ENCODE data around the gene CCDC107.

Gene CCDC107

GRCh38 chr9:35660966-35661415 is 2.9 kb downstream of the CCDC107 start:
- H3K27ac Mint-ChIP-seq: peak overlapping the region; percentile 46
- peak overlapping the region; percentile 61 for H3K4me3 Mint-ChIP-seq
- H3K4me1 Mint-ChIP-seq (ENCODE audit: low read depth): peaks cover 74% of the 10 kb centered on the region
- H3K9me3 Mint-ChIP-seq: no peaks in the 10 kb centered on the region
- peaks cover 6% of the 10 kb centered on the region for H3K27me3 Mint-ChIP-seq (ENCODE audit: low read depth)
- peaks cover 36% of the 10 kb centered on the region for H3K36me3 Mint-ChIP-seq (ENCODE audit: low read depth)
- no peak for DNase-seq (ENCODE audit: low spot score)

DNA sequence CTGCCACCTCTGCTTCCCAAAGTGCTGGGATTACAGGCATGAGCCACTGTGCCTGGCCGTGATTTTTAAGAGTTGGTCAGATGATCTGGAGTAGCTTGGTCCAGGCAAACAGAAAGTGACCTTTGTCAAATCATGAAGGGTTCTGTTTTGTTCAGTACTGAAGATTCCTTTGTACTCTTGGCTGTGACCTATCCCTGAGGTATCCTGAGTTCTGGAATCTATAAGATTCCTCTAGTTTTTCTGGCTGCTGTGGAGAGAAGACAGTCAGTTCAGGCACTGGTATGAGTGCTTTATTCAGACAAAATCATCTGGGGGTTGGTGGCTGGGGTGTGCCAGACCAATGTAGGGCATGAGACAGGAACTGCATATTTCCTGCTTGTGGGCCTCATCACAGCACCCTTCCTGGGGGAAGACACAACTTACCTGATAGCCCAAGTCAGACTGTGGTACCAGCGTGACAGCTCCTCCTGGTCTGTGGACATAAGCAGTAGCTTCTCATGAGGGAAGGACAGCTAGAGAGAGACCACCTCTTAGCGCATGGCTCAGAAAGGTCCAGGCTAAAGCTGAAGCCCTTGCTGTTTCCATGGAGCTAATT is 3.8 kb downstream of the CCDC107 start:
- Mint-ChIP-seq H3K36me3 (ENCODE audit: low read depth) (peaks cover 36% of the 10 kb centered on the region), H3K4me3 (peak overlapping the region; percentile 92)

DNA sequence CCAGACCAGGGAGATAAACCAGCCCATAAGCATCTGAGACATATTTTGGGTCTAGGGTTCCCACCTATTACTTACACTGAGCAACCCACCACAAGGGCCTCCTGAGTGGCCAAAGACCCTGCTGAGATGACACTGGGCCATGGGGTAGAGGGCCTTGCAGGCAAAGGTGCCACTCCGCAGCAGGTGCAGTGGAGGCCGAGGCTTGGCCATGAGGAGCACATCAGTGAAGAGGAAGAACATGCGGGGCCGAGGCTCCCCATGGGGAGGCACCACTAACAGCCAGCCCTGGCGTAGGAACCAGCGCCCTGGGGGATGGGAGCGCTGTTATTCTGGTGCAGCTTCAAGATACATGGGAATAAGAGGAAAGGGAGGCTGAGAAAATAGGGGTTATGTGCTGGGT is 4.3 kb downstream of the CCDC107 start:
- Mint-ChIP-seq H3K36me3 (ENCODE audit: low read depth) (peaks cover 36% of the 10 kb centered on the region), H3K4me3 (peak overlapping the region; percentile 92)
- DNase-seq (ENCODE audit: low spot score): no peak

More for the DNA sequence above, 3.8 kb downstream of the CCDC107 start:
- Mint-ChIP-seq H3K9me3 (no peaks in the 10 kb centered on the region), H3K4me1 (ENCODE audit: low read depth) (peaks cover 69% of the 10 kb centered on the region), H3K27ac (peak overlapping the region; percentile 87), H3K27me3 (ENCODE audit: low read depth) (peaks cover 6% of the 10 kb centered on the region)
- no peak for DNase-seq (ENCODE audit: low spot score)

GRCh38 chr9:35664531-35665470 is 6.7 kb downstream of the CCDC107 start, which contains the start of gene ARHGEF39:
Gene ARHGEF39 (minus strand): TSS chr9:35665195. CDS start chr9:35665169, 26 bp downstream.
- DNase-seq (ENCODE audit: low spot score): peak; percentile 87
- H3K4me3 Mint-ChIP-seq: peak within 1 kb of the TSS; percentile 92
- no peaks in the 10 kb centered on the region for H3K9me3 Mint-ChIP-seq
- peaks cover 25% of the 10 kb centered on the region for H3K36me3 Mint-ChIP-seq (ENCODE audit: low read depth)
- H3K27me3 Mint-ChIP-seq (ENCODE audit: low read depth): no peaks in the 10 kb centered on the region
- H3K27ac Mint-ChIP-seq: peak within 1 kb of the TSS; percentile 87
- peaks cover 49% of the 10 kb centered on the region for H3K4me1 Mint-ChIP-seq (ENCODE audit: low read depth)

More for the DNA sequence above, 4.3 kb downstream of the CCDC107 start:
- H3K27ac Mint-ChIP-seq: peak overlapping the region; percentile 87
- H3K9me3 Mint-ChIP-seq: no peaks in the 10 kb centered on the region
- H3K4me1 Mint-ChIP-seq (ENCODE audit: low read depth): peaks cover 63% of the 10 kb centered on the region
- peaks cover 6% of the 10 kb centered on the region for H3K27me3 Mint-ChIP-seq (ENCODE audit: low read depth)

GRCh38 chr9:35665471-35665818 is 7.4 kb downstream of the CCDC107 start:
- H3K9me3 Mint-ChIP-seq: no peaks in the 10 kb centered on the region
- DNase-seq (ENCODE audit: low spot score): no peak
- H3K27ac Mint-ChIP-seq: peak overlapping the region; percentile 87
- peak overlapping the region; percentile 92 for H3K4me3 Mint-ChIP-seq
- H3K36me3 Mint-ChIP-seq (ENCODE audit: low read depth): peaks cover 19% of the 10 kb centered on the region
- H3K27me3 Mint-ChIP-seq (ENCODE audit: low read depth): no peaks in the 10 kb centered on the region
- peaks cover 45% of the 10 kb centered on the region for H3K4me1 Mint-ChIP-seq (ENCODE audit: low read depth)

DNA sequence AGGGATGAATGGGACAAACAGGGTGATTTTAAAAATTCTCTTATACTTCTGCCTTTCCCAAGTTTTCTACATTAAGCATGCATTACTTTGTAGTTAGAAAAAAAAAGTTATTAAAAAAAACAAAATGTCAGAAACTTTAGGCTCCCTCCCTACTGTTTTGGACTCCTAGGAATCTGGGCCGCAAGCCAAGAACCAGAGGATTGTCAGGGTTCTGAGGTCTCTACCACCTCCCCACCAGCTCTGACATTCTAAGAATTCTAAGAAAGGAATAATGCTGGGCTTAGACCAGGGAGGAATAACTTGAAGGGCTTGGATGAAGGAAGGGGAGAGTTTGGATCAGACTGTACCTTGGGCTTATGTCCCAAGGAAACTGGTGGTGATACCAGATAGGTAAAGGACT is 8.0 kb downstream of the CCDC107 start:
- Mint-ChIP-seq H3K27ac (no peak overlapping the region), H3K36me3 (ENCODE audit: low read depth) (peaks cover 13% of the 10 kb centered on the region), H3K27me3 (ENCODE audit: low read depth) (no peaks in the 10 kb centered on the region), H3K9me3 (no peaks in the 10 kb centered on the region), H3K4me3 (peak overlapping the region; percentile 65), H3K4me1 (ENCODE audit: low read depth) (peaks cover 39% of the 10 kb centered on the region)
- DNase-seq (ENCODE audit: low spot score): no peak

GRCh38 chr9:35666549-35666948 is 8.5 kb downstream of the CCDC107 start:
- Mint-ChIP-seq H3K27ac (no peak overlapping the region), H3K9me3 (no peaks in the 10 kb centered on the region), H3K27me3 (ENCODE audit: low read depth) (no peaks in the 10 kb centered on the region), H3K4me1 (ENCODE audit: low read depth) (peaks cover 36% of the 10 kb centered on the region), H3K4me3 (no peak overlapping the region), H3K36me3 (ENCODE audit: low read depth) (peaks cover 10% of the 10 kb centered on the region)
- no peak for DNase-seq (ENCODE audit: low spot score)

DNA sequence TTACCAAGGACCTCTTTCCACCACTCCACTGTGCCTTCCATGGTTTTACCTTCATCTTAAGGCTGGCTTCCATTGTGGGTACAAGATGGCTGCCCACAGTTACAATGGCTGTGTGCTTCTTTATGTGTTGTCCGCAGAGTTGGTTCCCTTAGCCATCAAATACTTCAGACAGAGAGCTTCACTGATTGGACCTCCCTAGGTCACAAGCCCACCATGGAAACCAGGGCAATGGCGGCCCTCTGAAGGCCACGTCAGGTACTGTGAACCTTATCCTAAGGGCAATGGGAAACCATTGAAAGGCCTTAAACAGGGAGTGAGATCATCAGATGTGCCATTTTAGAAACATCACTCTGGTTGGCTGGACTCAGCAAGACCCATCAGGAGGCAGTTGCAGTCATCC is 9.8 kb downstream of the CCDC107 start:
- no peaks in the 10 kb centered on the region for H3K9me3 Mint-ChIP-seq
- no peak overlapping the region for H3K27ac Mint-ChIP-seq
- H3K4me1 Mint-ChIP-seq (ENCODE audit: low read depth): peaks cover 22% of the 10 kb centered on the region
- H3K27me3 Mint-ChIP-seq (ENCODE audit: low read depth): peaks cover 1% of the 10 kb centered on the region
- DNase-seq (ENCODE audit: low spot score): no peak
- H3K4me3 Mint-ChIP-seq: no peak overlapping the region
- no peaks in the 10 kb centered on the region for H3K36me3 Mint-ChIP-seq (ENCODE audit: low read depth)

GRCh38 chr9:35669331-35670145 is 11.4 kb downstream of the CCDC107 start:
- H3K27me3 Mint-ChIP-seq (ENCODE audit: low read depth): peaks cover 14% of the 10 kb centered on the region
- DNase-seq (ENCODE audit: low spot score): no peak

DNA sequence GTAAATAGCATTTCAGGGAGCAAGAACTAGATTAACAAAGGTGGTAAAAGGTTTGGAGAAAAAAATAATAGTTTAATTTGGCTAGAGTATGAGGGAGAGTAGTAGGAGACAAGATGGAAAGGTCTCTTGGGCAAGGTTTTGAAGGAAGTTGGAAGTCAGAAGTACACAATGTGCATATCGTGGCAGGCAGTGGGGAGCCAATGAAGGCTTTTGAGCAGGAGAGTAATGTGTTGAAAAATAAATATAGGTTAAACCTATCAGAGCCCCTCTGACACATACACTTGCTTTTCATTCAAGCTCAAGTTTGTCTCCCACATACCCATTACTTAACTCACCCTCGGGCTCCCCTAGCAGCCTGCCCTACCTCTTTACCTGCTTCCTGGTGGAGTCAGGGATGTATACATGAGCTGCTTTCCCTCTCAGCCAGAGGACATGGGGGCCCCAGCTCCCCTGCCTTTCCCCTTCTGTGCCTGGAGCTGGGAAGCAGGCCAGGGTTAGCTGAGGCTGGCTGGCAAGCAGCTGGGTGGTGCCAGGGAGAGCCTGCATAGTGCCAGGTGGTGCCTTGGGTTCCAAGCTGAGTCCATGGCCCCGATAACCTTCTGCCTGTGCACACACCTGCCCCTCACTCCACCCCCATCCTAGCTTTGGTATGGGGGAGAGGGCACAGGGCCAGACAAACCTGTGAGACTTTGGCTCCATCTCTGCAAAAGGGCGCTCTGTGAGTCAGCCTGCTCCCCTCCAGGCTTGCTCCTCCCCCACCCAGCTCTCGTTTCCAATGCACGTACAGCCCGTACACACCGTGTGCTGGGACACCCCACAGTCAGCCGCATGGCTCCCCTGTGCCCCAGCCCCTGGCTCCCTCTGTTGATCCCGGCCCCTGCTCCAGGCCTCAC is 15.3 kb downstream of the CCDC107 start, which contains the start of gene CA9:
TSS of gene CA9 (plus strand) at position 797 of the 893 bp plus-strand sequence. CDS start at position 829, 32 bp downstream.
- H3K4me3 Mint-ChIP-seq: no peak within 1 kb of the TSS
- H3K36me3 Mint-ChIP-seq (ENCODE audit: low read depth): no peaks in the 10 kb centered on the region
- no peak within 1 kb of the TSS for H3K27ac Mint-ChIP-seq
- no peak for DNase-seq (ENCODE audit: low spot score)
- peaks cover 30% of the 10 kb centered on the region for H3K27me3 Mint-ChIP-seq (ENCODE audit: low read depth)
- H3K9me3 Mint-ChIP-seq: no peaks in the 10 kb centered on the region
- peaks cover 3% of the 10 kb centered on the region for H3K4me1 Mint-ChIP-seq (ENCODE audit: low read depth)

More at GRCh38 chr9:35669331-35670145, 11.4 kb downstream of the CCDC107 start:
- Mint-ChIP-seq H3K9me3 (no peaks in the 10 kb centered on the region), H3K4me1 (ENCODE audit: low read depth) (peaks cover 9% of the 10 kb centered on the region), H3K36me3 (ENCODE audit: low read depth) (no peaks in the 10 kb centered on the region), H3K27ac (no peak overlapping the region), H3K4me3 (no peak overlapping the region)

- no peaks in the 10 kb centered on the region for H3K9me3 Mint-ChIP-seq
- H3K4me1 Mint-ChIP-seq (ENCODE audit: low read depth): peaks cover 3% of the 10 kb centered on the region
- H3K4me3 Mint-ChIP-seq: no peak overlapping the region
- H3K27me3 Mint-ChIP-seq (ENCODE audit: low read depth): peaks cover 32% of the 10 kb centered on the region
- no peak overlapping the region for H3K27ac Mint-ChIP-seq
- no peak for DNase-seq (ENCODE audit: low spot score)
- H3K36me3 Mint-ChIP-seq (ENCODE audit: low read depth): no peaks in the 10 kb centered on the region
Measured at GRCh38 chr9:35674025-35674361, 15.9 kb downstream of the CCDC107 start.

DNA sequence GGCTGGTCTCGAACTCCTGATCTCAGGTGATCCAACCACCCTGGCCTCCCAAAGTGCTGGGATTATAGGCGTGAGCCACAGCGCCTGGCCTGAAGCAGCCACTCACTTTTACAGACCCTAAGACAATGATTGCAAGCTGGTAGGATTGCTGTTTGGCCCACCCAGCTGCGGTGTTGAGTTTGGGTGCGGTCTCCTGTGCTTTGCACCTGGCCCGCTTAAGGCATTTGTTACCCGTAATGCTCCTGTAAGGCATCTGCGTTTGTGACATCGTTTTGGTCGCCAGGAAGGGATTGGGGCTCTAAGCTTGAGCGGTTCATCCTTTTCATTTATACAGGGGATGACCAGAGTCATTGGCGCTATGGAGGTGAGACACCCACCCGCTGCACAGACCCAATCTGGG is 17.1 kb downstream of the CCDC107 start:
- Mint-ChIP-seq H3K4me1 (ENCODE audit: low read depth) (peaks cover 3% of the 10 kb centered on the region), H3K27ac (no peak overlapping the region), H3K36me3 (ENCODE audit: low read depth) (no peaks in the 10 kb centered on the region), H3K4me3 (peak overlapping the region; percentile 45), H3K9me3 (no peaks in the 10 kb centered on the region), H3K27me3 (ENCODE audit: low read depth) (peaks cover 32% of the 10 kb centered on the region)
- no peak for DNase-seq (ENCODE audit: low spot score)

Measured in T-helper 2 cell treated with Interferon-gamma antibody and Interleukin-4, amounts not matched to agents 5 μg/mL and 100 μg/mL, for 36 hours (primary cell).